ENCODE results near the gene FRMPD1. TPM values are rescaled to one million over a fixed set of nuclear protein-coding genes. Genes with fewer than 3 reads are reported as not detected.
A peak's percentile ranks its signal among the peaks of the same experiment; 100 is the strongest.

FRMPD1 gene
- total RNA-seq, 1 donor from 2014 or later: 0.07 TPM

DNA sequence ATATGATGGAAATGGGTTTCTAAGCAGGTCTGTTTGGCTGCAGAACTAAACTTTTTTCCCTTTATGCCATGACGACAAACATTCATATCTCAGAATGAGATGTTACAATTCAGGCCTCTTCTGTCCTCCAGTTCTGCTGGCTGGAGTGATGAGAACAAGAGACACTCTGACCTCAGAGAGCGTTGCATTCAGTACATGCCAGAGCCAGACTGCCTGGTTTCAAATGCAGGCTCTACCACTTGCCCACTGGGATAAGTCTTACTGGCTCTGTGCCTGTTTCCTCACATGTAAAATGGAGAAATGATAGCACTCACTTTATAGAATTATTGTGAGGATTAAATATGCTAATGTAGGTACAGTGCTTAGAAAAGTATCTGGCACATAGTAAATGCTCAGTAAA lies 33.6 kb upstream of the FRMPD1 start:
- Histone ChIP-seq H3K4me2 (ENCODE audit: low read length) (no peak overlapping the region), H3K27ac (ENCODE audit: low read depth, low read length) (no peak overlapping the region), H3K4me3 (ENCODE audit: insufficient read depth, low read depth, low read length) (no peak overlapping the region), H3K27me3 (ENCODE audit: insufficient read depth, low read length) (no peaks in the 10 kb centered on the region), H2AFZ (ENCODE audit: low read depth, low read length) (no peak overlapping the region), H3K36me3 (ENCODE audit: insufficient read depth, low read length) (no peaks in the 10 kb centered on the region), H3K9me3 (ENCODE audit: insufficient read depth, low read depth, low read length) (no peaks in the 10 kb centered on the region), H3K79me2 (ENCODE audit: insufficient read depth, low read length) (no peaks in the 10 kb centered on the region), H4K20me1 (ENCODE audit: insufficient read depth, low read length) (no peaks in the 10 kb centered on the region), H3K9ac (ENCODE audit: low read length) (no peak overlapping the region), H3K4me1 (ENCODE audit: insufficient read depth, low read length) (peaks cover 15% of the 10 kb centered on the region)
- peak overlapping the region; percentile 50 for H3K27ac Mint-ChIP-seq (ENCODE audit: unreplicated experiment)
- DNase-seq (ENCODE audit: low read depth): no peak
- H3K36me3 Mint-ChIP-seq (ENCODE audit: low read depth, unreplicated experiment): no peaks in the 10 kb centered on the region
- no peaks in the 10 kb centered on the region for H3K27me3 Mint-ChIP-seq (ENCODE audit: low read depth, unreplicated experiment)
- H3K9me3 Mint-ChIP-seq (ENCODE audit: unreplicated experiment): no peaks in the 10 kb centered on the region
- H3K4me3 Mint-ChIP-seq (ENCODE audit: unreplicated experiment): no peak overlapping the region
- TF ChIP-seq, protein P1, sequence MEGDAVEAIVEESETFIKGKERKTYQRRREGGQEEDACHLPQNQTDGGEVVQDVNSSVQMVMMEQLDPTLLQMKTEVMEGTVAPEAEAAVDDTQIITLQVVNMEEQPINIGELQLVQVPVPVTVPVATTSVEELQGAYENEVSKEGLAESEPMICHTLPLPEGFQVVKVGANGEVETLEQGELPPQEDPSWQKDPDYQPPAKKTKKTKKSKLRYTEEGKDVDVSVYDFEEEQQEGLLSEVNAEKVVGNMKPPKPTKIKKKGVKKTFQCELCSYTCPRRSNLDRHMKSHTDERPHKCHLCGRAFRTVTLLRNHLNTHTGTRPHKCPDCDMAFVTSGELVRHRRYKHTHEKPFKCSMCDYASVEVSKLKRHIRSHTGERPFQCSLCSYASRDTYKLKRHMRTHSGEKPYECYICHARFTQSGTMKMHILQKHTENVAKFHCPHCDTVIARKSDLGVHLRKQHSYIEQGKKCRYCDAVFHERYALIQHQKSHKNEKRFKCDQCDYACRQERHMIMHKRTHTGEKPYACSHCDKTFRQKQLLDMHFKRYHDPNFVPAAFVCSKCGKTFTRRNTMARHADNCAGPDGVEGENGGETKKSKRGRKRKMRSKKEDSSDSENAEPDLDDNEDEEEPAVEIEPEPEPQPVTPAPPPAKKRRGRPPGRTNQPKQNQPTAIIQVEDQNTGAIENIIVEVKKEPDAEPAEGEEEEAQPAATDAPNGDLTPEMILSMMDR (IDR thresholded peaks at IDR 0.05; ENCODE audit: insufficient read depth, low read depth, low read length): no peak
- TF ChIP-seq EZH2 (IDR thresholded peaks at IDR 0.05; ENCODE audit: insufficient read depth, low read length): no peak
- H3K4me1 Mint-ChIP-seq (ENCODE audit: low read depth, unreplicated experiment): peaks cover 17% of the 10 kb centered on the region
- no peak for FAIRE-seq

DNA sequence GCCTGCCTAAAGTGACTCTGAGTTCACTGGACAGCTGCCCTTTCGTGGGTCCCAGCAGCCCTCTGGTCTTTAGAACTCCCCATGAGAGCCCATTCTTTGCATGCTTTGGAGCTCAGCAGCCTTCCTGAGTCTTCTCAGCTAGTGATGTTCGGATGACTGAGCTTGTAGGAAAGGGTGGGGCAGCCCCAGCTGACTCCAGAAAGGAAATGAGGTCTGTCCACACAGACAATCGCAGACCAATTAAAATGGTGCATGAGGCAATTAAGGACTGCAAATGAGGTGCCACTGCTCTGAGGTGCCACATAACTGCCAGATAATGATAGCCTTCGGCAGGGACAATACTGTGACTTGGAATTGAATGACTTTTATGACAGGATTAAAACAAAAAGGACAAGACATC lies 32.9 kb upstream of the FRMPD1 start:
- H2AFZ ChIP-seq (ENCODE audit: low read depth, low read length): peak overlapping the region; percentile 11
- no peaks in the 10 kb centered on the region for H3K27me3 ChIP-seq (ENCODE audit: insufficient read depth, low read length)
- peaks cover 15% of the 10 kb centered on the region for H3K4me1 ChIP-seq (ENCODE audit: insufficient read depth, low read length)
- peaks cover 17% of the 10 kb centered on the region for H3K4me1 Mint-ChIP-seq (ENCODE audit: low read depth, unreplicated experiment)
- H3K9me3 ChIP-seq (ENCODE audit: insufficient read depth, low read depth, low read length): no peaks in the 10 kb centered on the region
- H3K36me3 ChIP-seq (ENCODE audit: insufficient read depth, low read length): no peaks in the 10 kb centered on the region
- DNase-seq (ENCODE audit: low read depth) (peak; percentile 34), FAIRE-seq (no peak)
- peak overlapping the region; percentile 64 for H3K27ac ChIP-seq (ENCODE audit: low read depth, low read length)
- peak overlapping the region; percentile 93 for H3K27ac Mint-ChIP-seq (ENCODE audit: unreplicated experiment)
- no peaks in the 10 kb centered on the region for H4K20me1 ChIP-seq (ENCODE audit: insufficient read depth, low read length)
- peak overlapping the region; percentile 53 for H3K9ac ChIP-seq (ENCODE audit: low read length)
- no peaks in the 10 kb centered on the region for H3K79me2 ChIP-seq (ENCODE audit: insufficient read depth, low read length)
- no peaks in the 10 kb centered on the region for H3K36me3 Mint-ChIP-seq (ENCODE audit: low read depth, unreplicated experiment)
- no peaks in the 10 kb centered on the region for H3K9me3 Mint-ChIP-seq (ENCODE audit: unreplicated experiment)
- no peaks in the 10 kb centered on the region for H3K27me3 Mint-ChIP-seq (ENCODE audit: low read depth, unreplicated experiment)
- H3K4me2 ChIP-seq (ENCODE audit: low read length): peak overlapping the region; percentile 60
- H3K4me3 Mint-ChIP-seq (ENCODE audit: unreplicated experiment): peak overlapping the region; percentile 29
- TF ChIP-seq, protein P1 (IDR thresholded peaks at IDR 0.05; ENCODE audit: insufficient read depth, low read depth, low read length): no peak
- no peak for TF ChIP-seq EZH2 (IDR thresholded peaks at IDR 0.05; ENCODE audit: insufficient read depth, low read length)
- no peak overlapping the region for H3K4me3 ChIP-seq (ENCODE audit: insufficient read depth, low read depth, low read length)

DNA sequence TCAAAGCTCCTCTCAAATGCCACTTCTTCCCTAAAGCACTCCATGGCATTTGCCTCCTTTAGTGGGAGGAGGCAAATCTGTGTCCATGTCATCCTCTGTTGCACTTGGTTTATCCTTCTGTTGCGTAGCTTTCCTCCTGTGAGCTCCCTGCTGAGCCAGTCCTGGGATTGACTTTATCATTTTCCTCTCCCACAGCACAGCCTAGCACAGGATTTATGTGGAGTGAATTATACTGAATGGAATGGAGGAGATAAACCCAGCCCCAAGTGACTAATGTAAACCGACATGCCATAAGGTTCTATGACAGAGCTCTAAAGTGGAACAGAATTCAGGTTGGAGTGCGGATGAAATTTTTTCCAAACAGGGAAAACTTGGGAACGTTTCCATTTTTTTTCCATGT lies 31.9 kb upstream of the FRMPD1 start:
- Histone ChIP-seq H2AFZ (ENCODE audit: low read depth, low read length) (peak overlapping the region; percentile 9), H3K27ac (ENCODE audit: low read depth, low read length) (peak overlapping the region; percentile 64), H3K9me3 (ENCODE audit: insufficient read depth, low read depth, low read length) (no peaks in the 10 kb centered on the region), H3K4me1 (ENCODE audit: insufficient read depth, low read length) (peaks cover 15% of the 10 kb centered on the region), H3K27me3 (ENCODE audit: insufficient read depth, low read length) (peaks cover 2% of the 10 kb centered on the region), H3K4me3 (ENCODE audit: insufficient read depth, low read depth, low read length) (peak overlapping the region; percentile 10), H3K79me2 (ENCODE audit: insufficient read depth, low read length) (no peaks in the 10 kb centered on the region), H3K9ac (ENCODE audit: low read length) (peak overlapping the region; percentile 53), H3K36me3 (ENCODE audit: insufficient read depth, low read length) (no peaks in the 10 kb centered on the region), H4K20me1 (ENCODE audit: insufficient read depth, low read length) (no peaks in the 10 kb centered on the region), H3K4me2 (ENCODE audit: low read length) (peak overlapping the region; percentile 60)
- no peaks in the 10 kb centered on the region for H3K9me3 Mint-ChIP-seq (ENCODE audit: unreplicated experiment)
- H3K27ac Mint-ChIP-seq (ENCODE audit: unreplicated experiment): peak overlapping the region; percentile 43
- no peaks in the 10 kb centered on the region for H3K27me3 Mint-ChIP-seq (ENCODE audit: low read depth, unreplicated experiment)
- H3K4me3 Mint-ChIP-seq (ENCODE audit: unreplicated experiment): no peak overlapping the region
- DNase-seq (ENCODE audit: low read depth) (peak; percentile 58), FAIRE-seq (peak; percentile 72)
- TF ChIP-seq EZH2 (IDR thresholded peaks at IDR 0.05; ENCODE audit: insufficient read depth, low read length): no peak
- TF ChIP-seq, protein P1 (IDR thresholded peaks at IDR 0.05; ENCODE audit: insufficient read depth, low read depth, low read length): no peak
- peaks cover 17% of the 10 kb centered on the region for H3K4me1 Mint-ChIP-seq (ENCODE audit: low read depth, unreplicated experiment)
- no peaks in the 10 kb centered on the region for H3K36me3 Mint-ChIP-seq (ENCODE audit: low read depth, unreplicated experiment)
